ENCODE data around the gene CHST5.

- no peak for TF ChIP-seq EZH2 (IDR thresholded peaks at IDR 0.05; ENCODE audit: low read length, missing control alignments)
- TF ChIP-seq CTCF (conservative IDR thresholded peaks at IDR 0.05 in 1 of 2, IDR thresholded peaks at IDR 0.05 in 1 of 2; ENCODE audit: low read depth in 1 of 2, low read length in 2 of 2) = no peak
These were observed 29.7 kb upstream of the CHST5 start for GRCh38 chr16:75565640-75566039.
